Stomach smooth muscle (tissue), 2 donors: ENCODE results near the gene TCF4.

Source experiments
- H3K27ac ChIP-seq: one replicate; pipeline ENCODE4 v1.7.0; 2013; ENCODE audit warnings: mild to moderate bottlenecking, low read length, inconsistent platforms
- H3K27me3 ChIP-seq, 2 donors: one replicate each; pipeline ENCODE4 v1.7.0; 2013; ENCODE audit warnings: low read length in 2 of 2; ENCODE audit not compliant: insufficient read depth in 2 of 2, control insufficient read depth in 1 of 2
- H3K36me3 ChIP-seq, 2 donors: one replicate each; pipeline ENCODE4 v1.7.0; 2013; ENCODE audit warnings: low read length in 2 of 2; ENCODE audit not compliant: control insufficient read depth in 2 of 2, insufficient read depth in 2 of 2
- H3K4me1 ChIP-seq: one replicate; pipeline ENCODE4 v1.7.0; 2013; ENCODE audit warnings: low read length; ENCODE audit not compliant: control insufficient read depth, insufficient read depth
- H3K4me3 ChIP-seq, 2 donors: one replicate each; pipeline ENCODE4 v1.7.0; 2013; ENCODE audit warnings: low read length in 2 of 2
- H3K9ac ChIP-seq, 2 donors: one replicate each; pipeline ENCODE4 v1.7.0; 2013; ENCODE audit warnings: low read length in 2 of 2, mild to moderate bottlenecking in 1 of 2
- H3K9me3 ChIP-seq, 2 donors: one replicate each; pipeline ENCODE4 v1.7.0; 2013; ENCODE audit warnings: low read length in 2 of 2; ENCODE audit not compliant: control insufficient read depth in 2 of 2
- donor health status: healthy.
- donor health status: Pancreatic carcinoma.

Gene TCF4

GRCh38 chr18:55268628-55269275 lies 319.2 kb downstream of the TCF4 start:
- Histone ChIP-seq H3K9ac (no peak overlapping the region), H3K27ac (no peak overlapping the region), H3K27me3 (no peaks in the 10 kb centered on the region), H3K36me3 (peaks cover 24 to 38% of the 10 kb centered on the region in 2 donors), H3K4me3 (no peak overlapping the region), H3K4me1 (no peaks in the 10 kb centered on the region), H3K9me3 (no peaks in the 10 kb centered on the region)

- no peak overlapping the region for H3K27ac ChIP-seq
- H3K4me1 ChIP-seq: no peaks in the 10 kb centered on the region
- H3K4me3 ChIP-seq: no peak overlapping the region
- no peaks in the 10 kb centered on the region for H3K9me3 ChIP-seq
- H3K36me3 ChIP-seq: peaks cover 23 to 38% of the 10 kb centered on the region in 2 donors
- no peaks in the 10 kb centered on the region for H3K27me3 ChIP-seq
- no peak overlapping the region for H3K9ac ChIP-seq
Observed at GRCh38 chr18:55268151-55268601, 319.8 kb downstream of the TCF4 start.

GRCh38 chr18:55266981-55267380 lies 321.0 kb downstream of the TCF4 start:
- H3K27me3 ChIP-seq: no peaks in the 10 kb centered on the region
- H3K4me3 ChIP-seq: no peak overlapping the region
- H3K4me1 ChIP-seq: no peaks in the 10 kb centered on the region
- H3K36me3 ChIP-seq: peaks cover 21 to 38% of the 10 kb centered on the region in 2 donors
- H3K9me3 ChIP-seq: no peaks in the 10 kb centered on the region
- no peak overlapping the region for H3K9ac ChIP-seq
- no peak overlapping the region for H3K27ac ChIP-seq

- no peak overlapping the region for H3K4me3 ChIP-seq
- H3K27ac ChIP-seq: no peak overlapping the region
- H3K9ac ChIP-seq: no peak overlapping the region
- H3K27me3 ChIP-seq: no peaks in the 10 kb centered on the region
- H3K9me3 ChIP-seq: no peaks in the 10 kb centered on the region
- H3K4me1 ChIP-seq: no peaks in the 10 kb centered on the region
- H3K36me3 ChIP-seq: peaks cover 21 to 38% of the 10 kb centered on the region in 2 donors
Observed at GRCh38 chr18:55265984-55266383, 322.0 kb downstream of the TCF4 start.

GRCh38 chr18:55265130-55265675 lies 322.8 kb downstream of the TCF4 start:
- H3K4me3 ChIP-seq: no peak overlapping the region
- H3K4me1 ChIP-seq: no peaks in the 10 kb centered on the region
- H3K9me3 ChIP-seq: no peaks in the 10 kb centered on the region
- no peaks in the 10 kb centered on the region for H3K27me3 ChIP-seq
- peaks cover 26 to 34% of the 10 kb centered on the region in 2 donors for H3K36me3 ChIP-seq
- no peak overlapping the region for H3K27ac ChIP-seq
- no peak overlapping the region for H3K9ac ChIP-seq

GRCh38 chr18:55264108-55264507 lies 323.9 kb downstream of the TCF4 start:
- H3K36me3 ChIP-seq: peaks cover 19 to 29% of the 10 kb centered on the region in 2 donors
- no peak overlapping the region for H3K27ac ChIP-seq
- no peaks in the 10 kb centered on the region for H3K4me1 ChIP-seq
- H3K9ac ChIP-seq: no peak overlapping the region
- H3K27me3 ChIP-seq: no peaks in the 10 kb centered on the region
- H3K4me3 ChIP-seq: no peak overlapping the region
- H3K9me3 ChIP-seq: no peaks in the 10 kb centered on the region

- Histone ChIP-seq H3K9ac (no peak overlapping the region), H3K27ac (no peak overlapping the region), H3K27me3 (no peaks in the 10 kb centered on the region), H3K4me3 (no peak overlapping the region), H3K9me3 (no peaks in the 10 kb centered on the region), H3K36me3 (peaks cover 19 to 30% of the 10 kb centered on the region in 2 donors), H3K4me1 (no peaks in the 10 kb centered on the region)
Observed at GRCh38 chr18:55262021-55262560, 325.9 kb downstream of the TCF4 start.

- H3K9ac ChIP-seq: no peak overlapping the region
- no peaks in the 10 kb centered on the region for H3K27me3 ChIP-seq
- H3K27ac ChIP-seq: no peak overlapping the region
- H3K9me3 ChIP-seq: no peaks in the 10 kb centered on the region
- H3K4me3 ChIP-seq: no peak overlapping the region
- H3K4me1 ChIP-seq: no peaks in the 10 kb centered on the region
- peaks cover 18 to 22% of the 10 kb centered on the region in 2 donors for H3K36me3 ChIP-seq
Observed at GRCh38 chr18:55261253-55261652, 326.7 kb downstream of the TCF4 start.

- Histone ChIP-seq H3K27ac (no peak overlapping the region), H3K9ac (no peak overlapping the region), H3K4me1 (no peaks in the 10 kb centered on the region), H3K4me3 (no peak overlapping the region), H3K9me3 (no peaks in the 10 kb centered on the region), H3K27me3 (no peaks in the 10 kb centered on the region), H3K36me3 (peaks cover 13 to 25% of the 10 kb centered on the region in 2 donors)
Observed at GRCh38 chr18:55258088-55258487, 329.9 kb downstream of the TCF4 start.

GRCh38 chr18:55256929-55257289 lies 331.1 kb downstream of the TCF4 start:
- Histone ChIP-seq H3K9ac (no peak overlapping the region), H3K27ac (no peak overlapping the region), H3K27me3 (no peaks in the 10 kb centered on the region), H3K4me3 (no peak overlapping the region), H3K36me3 (peaks cover 13 to 25% of the 10 kb centered on the region in 2 donors), H3K9me3 (no peaks in the 10 kb centered on the region), H3K4me1 (peaks cover 2% of the 10 kb centered on the region)
